B cell (primary cell): ENCODE results near the gene TMEM131. TPM values are rescaled to one million over a fixed set of nuclear protein-coding genes. Genes with fewer than 3 reads are reported as not detected.

ENCODE experiments used
- ATAC-seq: fragments of 200-7000 bp; cut with Tn5 transposase; one replicate; pipeline ENCODE4 v1.10.0; 2021; ENCODE audit warnings: low read depth, mild to moderate bottlenecking, moderate number of reproducible peaks, moderate library complexity
- CTCF ChIA-PET: fragments of 350-600 bp; sonication (Branson Sonifier 250); formaldehyde crosslinking; loops from one replicate; lab custom pipeline; 2021; ENCODE audit warnings: antibody characterized with exemption, inconsistent platforms; lab: Charles Lee
- POLR2A ChIA-PET: fragments of 350-600 bp; sonication (Branson Sonifier 250); formaldehyde crosslinking; loops from one replicate; lab custom pipeline; 2021; ENCODE audit warnings: antibody characterized with exemption; lab: Charles Lee
- DNase-seq: peaks from one replicate; pipeline ENCODE4 v3.0.0; 2013
- H2AFZ ChIP-seq: 2 replicates; pipeline ENCODE4 v1.6.1; 2012; ENCODE audit warnings: mild to moderate bottlenecking, low read depth, low read length; ENCODE audit not compliant: insufficient read depth, poor library complexity, severe bottlenecking
- H3K27ac ChIP-seq, 2 donors: 1 replicate in 1 of 2; 2 replicates in 1 of 2; pipeline ENCODE4 v1.5.1; 2012 to 2013; ENCODE audit warnings: low read length in 2 of 2, mild to moderate bottlenecking in 2 of 2, moderate library complexity in 1 of 2
- H3K27me3 ChIP-seq, 4 experiments: fragments of 200-600 bp in 1 of 4; sonication (generic) in 1 of 4; replicated peaks in 1 of 4; 1 replicate in 2 of 4; 2 replicates in 2 of 4; pipeline versions ENCODE4 v1.6.1 to v1.7.0; 2013 to 2016; ENCODE audit warnings: low read length in 3 of 4, mild to moderate bottlenecking in 2 of 4, mixed read lengths in 1 of 4, moderate library complexity in 1 of 4; ENCODE audit not compliant: insufficient read depth in 4 of 4, control insufficient read depth in 3 of 4; ENCODE audit errors: control extremely low read depth in 1 of 4
- H3K36me3 ChIP-seq, 2 experiments: replicated peaks in 1 of 2; 1 replicate in 1 of 2; 2 replicates in 1 of 2; pipeline versions ENCODE4 v1.6.1 to v1.7.1; 2013; ENCODE audit warnings: low read length in 1 of 2; ENCODE audit not compliant: insufficient read depth in 2 of 2, control insufficient read depth in 1 of 2; ENCODE audit errors: control extremely low read depth in 1 of 2, extremely low read depth in 1 of 2
- H3K4me1 ChIP-seq, 2 donors: fragments of 200-600 bp in 1 of 2; sonication (generic) in 1 of 2; 1 replicate in 1 of 2; 2 replicates in 1 of 2; pipeline versions ENCODE4 v1.5.1 to v1.6.1; 2013 to 2017; ENCODE audit warnings: low read length in 2 of 2; ENCODE audit not compliant: control insufficient read depth in 2 of 2, insufficient read depth in 2 of 2
- H3K4me2 ChIP-seq: replicated peaks from 2 replicates; pipeline ENCODE3; 2012; ENCODE audit warnings: mild to moderate bottlenecking, low read depth, low read length; ENCODE audit not compliant: poor library complexity, severe bottlenecking
- H3K4me3 ChIP-seq, 5 experiments: fragments of 200-600 bp in 1 of 5; sonication (generic) in 1 of 5; 1 replicate in 3 of 5; 2 replicates in 2 of 5; pipeline versions ENCODE4 v1.5.1 to v1.7.0; 2011 to 2016; ENCODE audit warnings: low read length in 4 of 5, mild to moderate bottlenecking in 4 of 5, low read depth in 2 of 5, control low read depth in 1 of 5, moderate library complexity in 1 of 5; ENCODE audit not compliant: insufficient read depth in 1 of 5; ENCODE audit errors: control extremely low read depth in 1 of 5, extremely low read depth in 1 of 5
- H3K79me2 ChIP-seq: fragments of 200-600 bp; sonication (generic); one replicate; pipeline ENCODE4 v1.6.0; 2016; ENCODE audit warnings: low read length; ENCODE audit not compliant: control insufficient read depth, insufficient read depth
- H3K9ac ChIP-seq: fragments of 200-600 bp; sonication (generic); 2 replicates; pipeline ENCODE4 v1.6.1; 2017; ENCODE audit warnings: mild to moderate bottlenecking, low read length, moderate library complexity
- H3K9me3 ChIP-seq, 3 donors: one replicate each; pipeline versions ENCODE4 v1.6.1 to v1.7.1; 2013; ENCODE audit warnings: low read length in 2 of 3; ENCODE audit not compliant: control insufficient read depth in 2 of 3, insufficient read depth in 1 of 3; ENCODE audit errors: control extremely low read depth in 1 of 3
- H4K20me1 ChIP-seq: 2 replicates; pipeline ENCODE4 v1.6.0; 2012; ENCODE audit warnings: mild to moderate bottlenecking, low read length; ENCODE audit not compliant: insufficient read depth, control insufficient read depth, poor library complexity, severe bottlenecking
- H3K27ac Mint-ChIP-seq: one replicate; pipeline ENCODE4 v1.8.0; 2021; ENCODE audit warnings: mixed read lengths
- H3K27me3 Mint-ChIP-seq: one replicate; pipeline ENCODE4 v1.8.0; 2021; ENCODE audit warnings: mixed read lengths
- H3K4me1 Mint-ChIP-seq: one replicate; pipeline ENCODE4 v1.8.0; 2021; ENCODE audit warnings: mixed read lengths
- H3K4me3 Mint-ChIP-seq: one replicate; pipeline ENCODE4 v1.8.0; 2021; ENCODE audit warnings: mixed read lengths
- H3K9me3 Mint-ChIP-seq: one replicate; pipeline ENCODE4 v1.8.0; 2022; ENCODE audit warnings: mixed read lengths; ENCODE audit not compliant: insufficient read depth
- CTCF ChIP-seq: fragments of 200-600 bp; IDR thresholded peaks from one replicate; pipeline ENCODE4 v1.8.0; 2022; ENCODE audit warnings: antibody characterized with exemption, mild to moderate bottlenecking
- EZH2 ChIP-seq: IDR thresholded peaks from 2 replicates; pipeline ENCODE4 v1.6.1; 2012; ENCODE audit warnings: borderline replicate concordance, low read depth, mild to moderate bottlenecking, moderate library complexity, low read length; ENCODE audit not compliant: insufficient read depth, poor library complexity, severe bottlenecking
- WGBS: methylation state at CpG from one replicate; pipeline ENCODE4 v1.1.5; 2013; ENCODE audit warnings: missing lambda C conversion rate; ENCODE audit not compliant: insufficient coverage; 5-methylcytosine and 5-hydroxymethylcytosine counted together
- intact Hi-C: fragments of 100-400 bp; cut with micrococcal nuclease; formaldehyde crosslinking; loops from one replicate; pipeline ENCODE4 v1.10.0; 2022
- polyA plus RNA-seq: library from polyadenylated mRNA; depleted of rRNA; stranded (reverse); fragments of >200 nt; gene quantifications from 2 replicates; pipeline ENCODE4 v1.2.3, GENCODE V29; 2012
- total RNA-seq, 2 donors: library from RNA; stranded (reverse); fragments of 120-200 nt in 1 of 2; gene quantifications; 1 replicate in 1 of 2; 2 replicates in 1 of 2; pipeline versions ENCODE4 v1.2.3 to v1.2.4, GENCODE V29; 2013 to 2022

The TMEM131 gene
- total and polyA plus RNA-seq, 2 donors (not counting 1 experiment from before 2014, with no cell fraction given): 24.3 to 101 TPM

DNA sequence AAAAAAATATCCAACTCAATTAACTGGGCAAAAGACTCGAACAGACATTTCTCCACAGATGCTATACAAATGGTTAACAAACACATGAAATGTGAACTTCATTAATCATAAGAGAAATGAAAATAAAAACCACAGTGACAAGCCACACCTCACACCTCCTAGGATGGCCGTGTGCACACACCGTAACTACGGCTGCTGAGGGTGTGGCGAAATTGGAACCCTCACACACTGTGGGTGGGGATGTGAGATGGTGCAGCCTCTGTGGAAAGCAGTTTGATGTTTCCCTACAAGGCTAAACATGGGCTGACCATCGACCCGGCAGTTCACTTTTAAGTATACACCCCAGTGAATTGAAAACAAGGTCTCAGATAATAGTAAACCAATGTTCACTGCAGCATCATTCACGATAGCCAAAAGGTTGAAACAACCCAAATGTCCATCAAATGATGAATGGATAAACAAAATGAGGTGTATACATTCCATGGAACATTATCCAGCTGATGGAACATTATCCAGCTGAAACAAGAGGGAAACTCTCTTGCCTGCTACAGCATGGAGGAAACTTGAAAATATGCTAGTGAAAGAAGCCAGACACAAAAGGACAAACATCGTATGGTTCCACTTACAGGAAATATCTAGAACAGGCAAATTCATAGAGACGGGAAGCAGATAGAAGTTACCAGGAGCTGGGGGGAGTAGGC, 250.1 kb downstream of the TMEM131 start:
- Mint-ChIP-seq H3K4me1 (peaks cover 52% of the 10 kb centered on the region), H3K9me3 (no peaks in the 10 kb centered on the region), H3K27me3 (no peaks in the 10 kb centered on the region), H3K4me3 (peak overlapping the region; percentile 5), H3K27ac (peak overlapping the region; percentile 7)
- H3K36me3 ChIP-seq: peaks cover 0 to 6% of the 10 kb centered on the region in 2 experiments
- H3K27me3 ChIP-seq: no peaks in the 10 kb centered on the region
- ChIA-PET CTCF (interaction anchor here (0.8 to 1.2 kb wide), 2 partner anchors 13 to 37 kb away, joined by 3 read pairs; no protein-coding TSS in a partner anchor), POLR2A (no interaction called here)
- H3K4me3 ChIP-seq: no peak overlapping the region
- no peak overlapping the region for H2AFZ ChIP-seq
- H3K79me2 ChIP-seq: no peaks in the 10 kb centered on the region
- H3K27ac ChIP-seq: no peak overlapping the region
- 90% methylated on average over 1 of the region's 10 CpGs for WGBS
- H3K9me3 ChIP-seq: peaks cover 0 to 15% (median 0%) of the 10 kb centered on the region in 3 donors
- intact Hi-C loops: no loop called here
- DNase-seq (peak; percentile 32), ATAC-seq (peak; percentile 39)
- peak overlapping the region; percentile 5 for H3K4me2 ChIP-seq
- peaks cover 26 to 39% of the 10 kb centered on the region in 2 donors for H3K4me1 ChIP-seq
- no peak for TF ChIP-seq CTCF
- no peak for TF ChIP-seq EZH2
- H4K20me1 ChIP-seq: no peaks in the 10 kb centered on the region
- no peak overlapping the region for H3K9ac ChIP-seq

DNA sequence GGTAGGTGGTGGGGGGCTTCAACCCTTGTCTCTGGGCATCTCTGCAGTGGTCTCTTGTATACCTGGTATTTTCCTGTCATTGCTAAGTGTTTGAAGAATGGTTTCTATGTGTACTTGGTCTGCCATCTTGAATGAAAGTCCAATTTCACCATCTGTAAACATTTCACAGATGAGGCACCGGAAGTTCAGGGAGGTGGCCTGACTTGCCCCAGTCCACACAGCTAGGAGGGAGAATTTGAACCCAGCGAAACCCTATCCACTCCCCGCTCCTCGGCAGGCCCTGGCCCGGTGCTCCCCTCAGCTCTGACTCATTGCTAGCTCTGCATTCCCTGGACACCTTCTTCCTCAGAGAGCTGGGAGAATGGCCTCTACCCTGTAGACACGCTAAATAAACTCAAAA, 251.8 kb downstream of the TMEM131 start:
- Histone ChIP-seq H4K20me1 (no peaks in the 10 kb centered on the region), H3K79me2 (no peaks in the 10 kb centered on the region), H3K4me2 (no peak overlapping the region), H3K4me1 (peaks cover 26 to 39% of the 10 kb centered on the region in 2 donors), H3K9me3 (peaks cover 0 to 7% (median 0%) of the 10 kb centered on the region in 3 donors), H3K27me3 (no peaks in the 10 kb centered on the region), H3K36me3 (no peaks in the 10 kb centered on the region), H3K9ac (no peak overlapping the region), H3K27ac (no peak overlapping the region), H2AFZ (no peak overlapping the region), H3K4me3 (no peak overlapping the region)
- Mint-ChIP-seq H3K4me3 (no peak overlapping the region), H3K27me3 (no peaks in the 10 kb centered on the region), H3K9me3 (no peaks in the 10 kb centered on the region), H3K27ac (no peak overlapping the region), H3K4me1 (peaks cover 54% of the 10 kb centered on the region)
- CTCF ChIA-PET: interaction anchor here (0.5 to 6.3 kb wide), 4 partner anchors 9 to 641 kb away, joined by 3 to 36 read pairs (median 6); no protein-coding TSS in a partner anchor
- intact Hi-C loops: no loop called here
- ATAC-seq: no peak
- no peak for DNase-seq
- WGBS: 96% methylated on average over 6 of the region's 6 CpGs
- TF ChIP-seq EZH2 (no peak), CTCF (no peak)
- POLR2A ChIA-PET: no interaction called here
